Lung (tissue), 12 donors: ENCODE results near the gene CLDND1. TPM values are rescaled to one million over a fixed set of nuclear protein-coding genes. Genes with fewer than 3 reads are reported as not detected.

Source experiments
- ATAC-seq: fragments of 200-7000 bp; cut with Tn5 transposase; one replicate; pipeline ENCODE4 v1.9.1; 2020; ENCODE audit warnings: moderate number of reproducible peaks; ENCODE audit not compliant: insufficient read depth, low FRiP score
- DNase-seq, 3 donors: peaks; one replicate each; pipeline ENCODE4 v3.0.0-alpha.2; 2013 to 2017
- H3K27ac ChIP-seq, 2 donors: one replicate each; pipeline ENCODE4 v1.5.1; 2013; ENCODE audit warnings: mild to moderate bottlenecking in 2 of 2, moderate library complexity in 2 of 2, control low read depth in 1 of 2, inconsistent platforms in 1 of 2, low read depth in 1 of 2, low read length in 1 of 2
- H3K27me3 ChIP-seq, 3 donors: one replicate each; pipeline ENCODE4 v1.5.1; 2013; ENCODE audit warnings: low read length in 2 of 3; ENCODE audit not compliant: control insufficient read depth in 3 of 3, insufficient read depth in 3 of 3
- H3K36me3 ChIP-seq, 4 donors: one replicate each; pipeline ENCODE4 v1.5.1; 2013; ENCODE audit warnings: low read length in 4 of 4, mild to moderate bottlenecking in 1 of 4, moderate library complexity in 1 of 4; ENCODE audit not compliant: control insufficient read depth in 4 of 4, insufficient read depth in 4 of 4
- H3K4me1 ChIP-seq, 5 donors: one replicate each; pipeline ENCODE4 v1.5.1; 2013; ENCODE audit warnings: low read length in 5 of 5, mild to moderate bottlenecking in 2 of 5, moderate library complexity in 1 of 5; ENCODE audit not compliant: control insufficient read depth in 5 of 5, insufficient read depth in 5 of 5
- H3K4me3 ChIP-seq: one replicate; pipeline ENCODE4 v1.5.1; 2013; ENCODE audit warnings: mild to moderate bottlenecking, control low read depth, moderate library complexity
- H3K9ac ChIP-seq, 2 donors: one replicate each; pipeline ENCODE4 v1.5.1; 2013; ENCODE audit warnings: low read length in 2 of 2, control low read depth in 1 of 2; ENCODE audit not compliant: insufficient read depth in 1 of 2
- H3K9me3 ChIP-seq, 4 donors: one replicate each; pipeline ENCODE4 v1.5.1; 2013; ENCODE audit warnings: low read length in 3 of 4, mild to moderate bottlenecking in 1 of 4, moderate library complexity in 1 of 4; ENCODE audit not compliant: control insufficient read depth in 4 of 4, insufficient read depth in 3 of 4
- CTCF ChIP-seq: IDR thresholded peaks from 2 replicates; pipeline ENCODE4 v1.5.1; 2012; ENCODE audit warnings: mild to moderate bottlenecking; ENCODE audit errors: control extremely low read depth, extremely low read depth
- WGBS, 2 donors: extraction: QIAGEN DNeasy Blood & Tissue Kit; methylation state at CpG; one replicate each; pipeline ENCODE4 v1.1.7; 2013; 5-methylcytosine and 5-hydroxymethylcytosine counted together
- polyA plus RNA-seq, 2 donors: library from polyadenylated mRNA; stranded (reverse); fragments of 200-250 nt; gene quantifications; one replicate each; pipeline ENCODE4 v1.2.1, GENCODE V29; 2013
- total RNA-seq, 2 donors: library from RNA; depleted of rRNA in 1 of 2; stranded (reverse); fragments of >200 nt in 1 of 2; gene quantifications; one replicate each; pipeline ENCODE4 v1.2.1, GENCODE V29; 2014 to 2021
- donor health status: control.
- donor health status: control.
- donor health status: Bipolar disorder and iron deficiency.
- donor health status: healthy.
- donor health status: DM: yes; HTN: yes; CAD: no.

CLDND1 gene
- total and polyA plus RNA-seq, 4 donors = 52.6 to 135 (median 70.4) TPM

GRCh38 chr3:98555025-98555379 is 32.3 kb upstream of the CLDND1 start:
- H3K4me1 ChIP-seq = no peaks in the 10 kb centered on the region
- ATAC-seq (no peak), DNase-seq (no peak)
- no peaks in the 10 kb centered on the region for H3K36me3 ChIP-seq
- H3K9me3 ChIP-seq = no peaks in the 10 kb centered on the region
- no peak for TF ChIP-seq CTCF
- no peaks in the 10 kb centered on the region for H3K27me3 ChIP-seq
- H3K4me3 ChIP-seq = no peak overlapping the region
- 64 to 92% methylated on average over 4 of the region's 4 CpGs for WGBS, 2 donors
- H3K27ac ChIP-seq = no peak overlapping the region
- no peak overlapping the region for H3K9ac ChIP-seq

DNA sequence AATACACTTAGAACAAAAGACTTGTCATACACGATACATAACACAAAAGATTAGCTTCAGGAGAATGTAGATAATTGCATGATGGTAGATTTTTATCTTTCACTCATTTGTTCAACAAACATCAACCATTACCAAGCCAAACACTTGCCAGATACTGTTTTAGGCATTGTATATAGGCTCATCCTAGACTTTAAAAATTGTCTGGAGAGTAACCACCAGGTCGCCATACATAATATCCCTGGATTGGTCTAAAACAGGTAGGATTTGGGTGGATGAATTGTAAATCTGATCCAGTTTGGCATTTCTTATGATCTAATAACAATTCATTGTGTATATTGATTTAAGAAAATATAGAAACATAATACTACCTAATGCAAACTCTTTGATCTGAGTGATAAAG is 31.9 kb upstream of the CLDND1 start:
- no peak for TF ChIP-seq CTCF
- no peaks in the 10 kb centered on the region for H3K9me3 ChIP-seq
- no peaks in the 10 kb centered on the region for H3K36me3 ChIP-seq
- DNase-seq (no peak), ATAC-seq (no peak)
- no peaks in the 10 kb centered on the region for H3K4me1 ChIP-seq
- H3K4me3 ChIP-seq = no peak overlapping the region
- no peaks in the 10 kb centered on the region for H3K27me3 ChIP-seq
- no peak overlapping the region for H3K9ac ChIP-seq
- no peak overlapping the region for H3K27ac ChIP-seq
- 89 to 91% methylated on average over 2 of the region's 2 CpGs for WGBS, 2 donors

GRCh38 chr3:98553753-98554152 is 31.1 kb upstream of the CLDND1 start:
- H3K4me3 ChIP-seq = no peak overlapping the region
- H3K27me3 ChIP-seq = no peaks in the 10 kb centered on the region
- no peaks in the 10 kb centered on the region for H3K4me1 ChIP-seq
- H3K9ac ChIP-seq = no peak overlapping the region
- H3K27ac ChIP-seq = no peak overlapping the region
- peak in 2 of 3 donors; percentile 7 for DNase-seq
- ATAC-seq = no peak
- 60 to 71% methylated on average over 2 of the region's 2 CpGs for WGBS, 2 donors
- TF ChIP-seq CTCF = no peak
- no peaks in the 10 kb centered on the region for H3K36me3 ChIP-seq
- no peaks in the 10 kb centered on the region for H3K9me3 ChIP-seq

GRCh38 chr3:98553021-98553563 is 30.4 kb upstream of the CLDND1 start:
- Histone ChIP-seq H3K4me1 (no peaks in the 10 kb centered on the region), H3K36me3 (no peaks in the 10 kb centered on the region), H3K9ac (no peak overlapping the region), H3K27ac (no peak overlapping the region), H3K27me3 (no peaks in the 10 kb centered on the region), H3K9me3 (no peaks in the 10 kb centered on the region), H3K4me3 (no peak overlapping the region)
- DNase-seq (no peak), ATAC-seq (no peak)
- WGBS, 2 donors = 77 to 91% methylated on average over 6 of the region's 6 CpGs
- TF ChIP-seq CTCF = no peak
